Pons (tissue), 1 donor: ENCODE results near the gene AGAP1.
"Not testable (repeated sequence)": the region's sequence is repeated elsewhere in the genome, so short reads cannot be mapped to it uniquely, and the experiment has no call there.

ENCODE experiments used
- DNase-seq: peaks from one replicate; pipeline ENCODE4 v3.0.0-alpha.2; 2016; ENCODE audit warnings: low spot score

AGAP1 gene

DNA sequence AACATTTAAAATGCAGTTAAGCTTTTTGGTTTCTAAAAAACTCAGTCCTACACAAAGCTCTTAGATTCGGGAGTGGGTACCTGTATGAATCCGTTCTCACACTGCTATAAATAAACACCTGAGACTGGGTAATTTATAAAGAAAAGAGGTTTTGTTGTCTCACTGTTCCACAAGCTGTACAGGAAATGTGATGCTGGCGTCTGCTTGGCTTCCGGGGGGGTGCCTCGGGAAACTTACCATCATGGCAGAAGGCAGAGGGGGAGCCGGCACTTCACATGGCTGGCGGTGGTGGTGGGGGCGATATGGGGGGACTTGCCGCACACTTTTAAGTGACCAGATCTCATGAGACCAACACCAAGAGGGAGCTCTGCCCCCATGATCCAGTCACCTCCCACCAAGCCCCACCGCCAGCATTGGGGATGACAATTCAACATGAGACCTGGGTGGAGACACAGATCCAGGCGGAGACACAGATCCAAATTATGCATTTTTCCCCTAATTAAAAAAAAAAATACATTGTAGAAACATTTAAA, 451.8 kb downstream of the AGAP1 start:
- DNase-seq: no peak

DNA sequence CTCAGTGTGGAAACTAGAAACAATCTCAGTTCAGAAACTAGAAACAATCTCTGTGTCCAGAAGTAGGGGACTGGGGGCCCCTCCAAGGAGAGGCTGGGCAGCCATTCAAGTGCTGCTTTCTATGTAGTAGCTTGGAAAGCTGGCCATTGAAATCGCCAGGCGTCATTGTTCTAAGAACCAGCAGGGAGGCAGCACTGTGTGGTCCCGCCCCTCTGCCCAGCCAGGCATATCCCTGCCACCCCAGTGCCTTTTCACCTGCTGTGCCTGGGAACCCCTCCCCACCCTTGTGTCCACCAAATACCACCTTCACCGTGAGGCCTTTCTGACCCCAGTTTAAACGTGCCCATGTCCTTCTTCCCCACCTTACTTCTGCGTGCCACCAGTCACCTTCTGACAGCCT, 452.7 kb downstream of the AGAP1 start:
- DNase-seq: no peak

GRCh38 chr2:235947055-235947454, 453.2 kb downstream of the AGAP1 start:
- DNase-seq: not testable (repeated sequence)

GRCh38 chr2:235949567-235950472, 456.0 kb downstream of the AGAP1 start:
- DNase-seq: no peak

GRCh38 chr2:235950473-235950809, 456.6 kb downstream of the AGAP1 start:
- no peak for DNase-seq

DNA sequence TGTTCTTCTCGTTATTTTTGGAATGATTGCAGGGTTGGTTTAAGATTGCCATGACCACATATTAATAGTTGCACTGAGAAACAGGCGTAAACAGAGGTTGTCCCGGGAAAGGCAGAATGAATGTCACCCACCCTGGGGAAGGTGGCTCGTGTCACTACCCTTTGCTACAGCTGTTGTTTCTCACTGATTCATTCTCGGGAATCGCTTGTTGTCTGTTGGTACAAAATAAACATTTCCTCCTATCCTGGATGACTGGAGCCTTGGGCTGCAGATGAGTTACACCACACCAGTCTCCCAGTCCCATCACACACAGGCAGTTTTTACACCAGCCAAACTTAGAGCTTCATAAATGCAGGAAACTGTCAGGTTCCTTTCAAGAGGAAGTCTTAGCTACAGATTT, 457.6 kb downstream of the AGAP1 start:
- no peak for DNase-seq

DNA sequence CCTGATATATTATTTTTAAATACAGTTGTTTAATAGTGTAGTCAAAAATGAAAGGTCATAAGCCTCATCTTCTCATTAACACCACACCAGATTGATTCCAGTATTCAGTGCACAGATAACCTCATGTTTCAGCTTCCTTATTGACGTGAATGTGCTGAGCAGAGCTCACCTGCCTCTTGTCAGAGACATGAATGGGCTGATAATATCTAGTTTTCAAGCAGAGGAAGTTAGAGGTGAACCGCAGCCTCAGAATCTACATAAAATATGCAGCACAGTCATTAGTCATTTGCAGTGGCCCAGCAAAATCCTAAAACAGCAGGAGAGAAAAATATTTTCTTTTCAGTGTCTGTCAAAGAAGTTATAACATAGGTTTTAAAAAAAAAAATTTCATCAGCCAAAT, 458.1 kb downstream of the AGAP1 start:
- no peak for DNase-seq

DNA sequence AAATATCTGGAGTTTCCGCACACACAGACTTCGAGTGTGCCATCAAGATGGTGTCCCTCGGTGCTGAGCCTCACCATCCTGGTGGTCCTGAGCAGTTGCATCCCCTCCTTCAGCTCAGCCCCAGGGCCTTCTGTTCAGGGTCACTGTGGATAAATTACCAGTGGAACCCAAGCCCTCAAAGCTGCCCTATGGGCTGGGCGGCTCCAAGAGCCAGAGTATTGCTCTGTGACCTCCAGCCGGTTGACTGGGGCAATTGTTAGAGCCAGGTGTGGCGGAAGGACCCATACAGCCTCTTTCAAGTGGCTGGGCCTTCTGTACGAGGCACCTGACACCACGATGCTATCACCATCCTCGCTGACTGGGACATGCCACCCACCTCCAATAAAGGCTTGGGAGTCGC, 458.9 kb downstream of the AGAP1 start:
- DNase-seq: no peak

GRCh38 chr2:235954281-235954680, 460.4 kb downstream of the AGAP1 start:
- no peak for DNase-seq

DNA sequence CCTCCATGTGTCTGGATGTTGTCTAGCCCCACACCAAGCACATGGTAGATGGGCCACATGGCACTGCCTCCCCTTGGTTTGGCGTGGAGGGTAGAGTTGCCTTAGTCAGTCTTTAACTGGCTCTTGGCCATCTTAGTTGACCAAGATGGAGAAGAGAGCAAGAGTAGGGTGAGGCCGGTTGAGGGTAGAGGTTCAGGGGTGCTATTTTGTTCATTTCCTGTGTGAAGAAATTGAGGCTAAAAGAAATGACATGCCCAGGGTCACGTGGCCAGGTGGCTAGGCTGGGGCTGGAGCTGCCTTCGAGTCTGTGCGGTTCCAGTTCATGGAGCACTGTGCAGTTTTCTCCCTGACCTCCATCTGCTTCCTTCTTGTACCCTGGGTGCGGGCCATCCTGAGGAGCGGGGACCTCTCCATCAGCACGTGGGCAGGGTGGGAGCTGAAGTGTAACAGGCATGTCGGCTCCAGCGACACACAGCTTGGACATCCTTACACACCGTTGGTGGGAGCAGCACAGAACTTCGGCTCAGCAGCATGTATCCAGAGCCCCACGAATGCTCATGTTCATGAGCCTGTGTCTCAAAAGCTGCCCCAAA, 461.1 kb downstream of the AGAP1 start:
- no peak for DNase-seq

DNA sequence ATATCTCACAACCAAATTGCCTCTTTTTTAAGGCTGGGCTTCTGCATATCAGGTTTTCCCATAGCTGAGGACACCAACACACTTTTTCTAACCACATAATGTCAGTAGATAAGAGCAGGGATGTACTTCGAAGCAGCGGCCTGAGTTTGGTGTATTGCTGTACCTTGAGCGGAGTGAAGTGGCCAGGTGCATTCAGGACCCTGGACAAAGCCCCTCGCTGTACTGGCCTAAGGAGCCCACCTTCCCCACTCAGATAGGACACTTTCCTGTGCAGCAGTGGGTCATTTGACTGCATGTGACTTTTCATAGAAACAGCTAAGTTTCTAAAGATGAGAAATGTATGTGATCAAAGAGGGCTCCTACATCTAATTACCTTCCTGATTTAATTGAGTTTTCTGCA, 461.8 kb downstream of the AGAP1 start:
- DNase-seq: no peak

DNA sequence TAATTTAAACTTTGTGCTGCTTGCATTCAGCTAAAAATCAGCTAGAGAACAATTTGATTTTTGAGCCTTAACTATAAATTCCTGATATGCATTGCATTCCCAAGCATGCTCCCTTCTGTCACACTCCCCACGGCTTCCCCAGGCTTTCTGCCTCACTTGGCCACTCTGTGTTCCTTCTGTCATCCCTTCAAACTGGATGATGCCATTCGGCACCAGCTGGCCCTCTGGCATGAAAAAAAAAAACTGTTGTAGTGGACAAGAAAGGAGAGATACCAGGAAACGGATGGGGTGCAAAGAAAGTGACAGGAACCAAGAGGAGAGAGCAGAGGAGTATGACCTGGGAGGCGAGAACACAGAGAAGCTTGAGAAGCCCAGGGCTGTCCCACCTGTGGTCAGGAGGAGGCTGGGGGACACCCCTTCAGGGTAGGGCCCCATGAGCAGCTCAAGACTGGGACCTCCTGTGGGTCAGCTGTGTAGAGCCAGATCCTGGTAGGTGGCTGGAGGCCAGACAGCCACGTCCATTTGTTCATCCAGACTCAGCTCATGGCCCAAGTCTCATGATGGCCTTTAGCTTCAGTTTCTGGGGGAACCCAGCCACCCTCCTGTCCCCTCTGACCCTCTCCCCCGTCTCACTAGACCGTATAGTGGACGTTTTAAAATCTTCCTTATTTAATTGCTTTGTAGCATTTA, 462.6 kb downstream of the AGAP1 start:
- peak; percentile 29 for DNase-seq

GRCh38 chr2:235957251-235957650, 463.4 kb downstream of the AGAP1 start:
- no peak for DNase-seq

GRCh38 chr2:235958221-235958930, 464.5 kb downstream of the AGAP1 start:
- DNase-seq: no peak

DNA sequence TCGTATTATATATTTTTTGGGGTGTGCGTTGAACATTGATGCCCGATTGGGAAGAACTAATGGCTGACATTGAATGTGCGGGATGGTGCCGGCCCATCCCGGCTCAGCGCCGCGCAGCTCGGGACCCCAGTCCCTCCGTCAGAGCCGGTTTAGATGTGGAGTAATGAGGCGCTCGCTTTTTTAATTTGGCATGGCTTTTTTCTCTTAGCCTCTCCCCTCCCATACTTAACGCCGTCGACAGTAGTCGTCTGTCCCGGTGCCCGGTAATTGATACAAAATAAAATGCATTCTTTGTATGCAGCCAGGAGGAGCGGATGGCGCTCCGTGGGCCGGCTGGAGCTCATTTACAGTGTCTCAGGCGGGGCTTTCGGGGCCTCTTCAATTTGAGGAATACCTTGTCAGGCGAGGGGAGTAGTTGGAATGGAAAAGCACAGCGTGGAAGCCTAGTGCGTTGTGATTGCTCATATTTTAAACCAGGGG, 465.1 kb downstream of the AGAP1 start:
- DNase-seq: no peak

GRCh38 chr2:235960011-235960715, 466.3 kb downstream of the AGAP1 start:
- DNase-seq: no peak

GRCh38 chr2:235960716-235961640, 467.1 kb downstream of the AGAP1 start:
- DNase-seq: no peak

- DNase-seq: no peak
Measured at GRCh38 chr2:235961711-235962110, 467.9 kb downstream of the AGAP1 start.

DNA sequence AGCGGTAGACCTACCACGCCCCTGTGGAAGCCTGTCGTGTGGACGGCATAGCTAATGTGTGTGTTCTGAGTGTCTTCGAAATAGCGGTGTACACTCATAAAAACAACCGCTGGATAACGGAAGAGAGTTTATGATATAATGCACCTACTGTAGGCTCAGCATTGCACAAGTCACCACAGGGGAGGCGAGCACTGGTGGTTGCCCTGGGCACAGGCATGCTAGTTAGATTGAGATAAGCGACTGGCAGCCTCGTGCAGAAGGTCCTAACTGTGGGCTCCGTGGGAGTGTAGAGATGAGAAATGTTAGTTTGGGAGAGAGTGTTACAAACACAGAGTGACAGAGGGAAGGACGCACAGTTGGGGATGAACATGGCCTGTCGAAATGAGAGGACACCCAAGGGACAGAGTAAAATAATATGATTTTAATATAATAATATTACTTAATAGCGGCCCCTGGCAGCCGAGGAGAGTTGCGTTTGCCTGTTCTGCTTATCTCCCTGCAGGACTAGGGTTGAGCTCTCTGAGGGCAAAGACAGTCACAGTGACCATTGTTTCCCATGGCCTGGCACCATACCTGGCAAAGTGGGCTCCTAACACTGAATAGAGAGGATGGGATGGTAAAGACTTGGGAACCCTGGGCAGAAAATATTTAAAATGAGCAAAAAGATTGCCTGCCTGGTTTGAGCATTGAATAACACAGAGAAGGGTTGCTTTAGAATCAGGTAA, 470.2 kb downstream of the AGAP1 start:
- no peak for DNase-seq
